Measurements from ENCODE around the gene TPPP. TPM values are rescaled to one million over a fixed set of nuclear protein-coding genes. Genes with fewer than 3 reads are reported as not detected.

The TPPP gene
- total and polyA plus RNA-seq, 2 experiments from 2014 or later, result 0.48 to 1.4 TPM

- H3K4me1 ChIP-seq (ENCODE audit: insufficient read depth), result no peaks in the 10 kb centered on the region
- no peak overlapping the region for H3K27ac ChIP-seq (ENCODE audit: low read depth)
- no peaks in the 10 kb centered on the region for H3F3A ChIP-seq (replicated peaks; ENCODE audit: low read depth)
- no peak overlapping the region for H3K27ac Mint-ChIP-seq
- TF ChIP-seq, protein P1, sequence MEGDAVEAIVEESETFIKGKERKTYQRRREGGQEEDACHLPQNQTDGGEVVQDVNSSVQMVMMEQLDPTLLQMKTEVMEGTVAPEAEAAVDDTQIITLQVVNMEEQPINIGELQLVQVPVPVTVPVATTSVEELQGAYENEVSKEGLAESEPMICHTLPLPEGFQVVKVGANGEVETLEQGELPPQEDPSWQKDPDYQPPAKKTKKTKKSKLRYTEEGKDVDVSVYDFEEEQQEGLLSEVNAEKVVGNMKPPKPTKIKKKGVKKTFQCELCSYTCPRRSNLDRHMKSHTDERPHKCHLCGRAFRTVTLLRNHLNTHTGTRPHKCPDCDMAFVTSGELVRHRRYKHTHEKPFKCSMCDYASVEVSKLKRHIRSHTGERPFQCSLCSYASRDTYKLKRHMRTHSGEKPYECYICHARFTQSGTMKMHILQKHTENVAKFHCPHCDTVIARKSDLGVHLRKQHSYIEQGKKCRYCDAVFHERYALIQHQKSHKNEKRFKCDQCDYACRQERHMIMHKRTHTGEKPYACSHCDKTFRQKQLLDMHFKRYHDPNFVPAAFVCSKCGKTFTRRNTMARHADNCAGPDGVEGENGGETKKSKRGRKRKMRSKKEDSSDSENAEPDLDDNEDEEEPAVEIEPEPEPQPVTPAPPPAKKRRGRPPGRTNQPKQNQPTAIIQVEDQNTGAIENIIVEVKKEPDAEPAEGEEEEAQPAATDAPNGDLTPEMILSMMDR (conservative IDR thresholded peaks at IDR 0.05; ENCODE audit: low read depth in 2 of 2), result no peak
- TF ChIP-seq CREB1 (CRISPR knock-in tag; IDR thresholded peaks at IDR 0.05; ENCODE audit: low read depth), result no peak
- no peak for TF ChIP-seq NANOG (IDR thresholded peaks at IDR 0.05; ENCODE audit: borderline replicate concordance)
- no peak for TF ChIP-seq ZNF462 (CRISPR knock-in tag; IDR thresholded peaks at IDR 0.05)
- TF ChIP-seq ZNF331 (CRISPR knock-in tag; IDR thresholded peaks at IDR 0.05; ENCODE audit: low read depth), result no peak
- no peak for TF ChIP-seq POLR2AphosphoS5 (IDR thresholded peaks at IDR 0.05; ENCODE audit: low read depth)
- TF ChIP-seq EZH2 (IDR thresholded peaks at IDR 0.05; ENCODE audit: low read depth, unreplicated experiment), result no peak
- no peak for TF ChIP-seq STAT1 (IDR thresholded peaks at IDR 0.05; ENCODE audit: unreplicated experiment)
- no peak for TF ChIP-seq EZH2phosphoT487 (IDR thresholded peaks at IDR 0.05; ENCODE audit: unreplicated experiment)
- TF ChIP-seq JUNB (IDR thresholded peaks at IDR 0.05; ENCODE audit: unreplicated experiment), result no peak
- no peak for TF ChIP-seq ETS1 (IDR thresholded peaks at IDR 0.05)
- TF ChIP-seq ZNF114 (CRISPR knock-in tag; IDR thresholded peaks at IDR 0.05), result no peak
- TF ChIP-seq, protein P2, sequence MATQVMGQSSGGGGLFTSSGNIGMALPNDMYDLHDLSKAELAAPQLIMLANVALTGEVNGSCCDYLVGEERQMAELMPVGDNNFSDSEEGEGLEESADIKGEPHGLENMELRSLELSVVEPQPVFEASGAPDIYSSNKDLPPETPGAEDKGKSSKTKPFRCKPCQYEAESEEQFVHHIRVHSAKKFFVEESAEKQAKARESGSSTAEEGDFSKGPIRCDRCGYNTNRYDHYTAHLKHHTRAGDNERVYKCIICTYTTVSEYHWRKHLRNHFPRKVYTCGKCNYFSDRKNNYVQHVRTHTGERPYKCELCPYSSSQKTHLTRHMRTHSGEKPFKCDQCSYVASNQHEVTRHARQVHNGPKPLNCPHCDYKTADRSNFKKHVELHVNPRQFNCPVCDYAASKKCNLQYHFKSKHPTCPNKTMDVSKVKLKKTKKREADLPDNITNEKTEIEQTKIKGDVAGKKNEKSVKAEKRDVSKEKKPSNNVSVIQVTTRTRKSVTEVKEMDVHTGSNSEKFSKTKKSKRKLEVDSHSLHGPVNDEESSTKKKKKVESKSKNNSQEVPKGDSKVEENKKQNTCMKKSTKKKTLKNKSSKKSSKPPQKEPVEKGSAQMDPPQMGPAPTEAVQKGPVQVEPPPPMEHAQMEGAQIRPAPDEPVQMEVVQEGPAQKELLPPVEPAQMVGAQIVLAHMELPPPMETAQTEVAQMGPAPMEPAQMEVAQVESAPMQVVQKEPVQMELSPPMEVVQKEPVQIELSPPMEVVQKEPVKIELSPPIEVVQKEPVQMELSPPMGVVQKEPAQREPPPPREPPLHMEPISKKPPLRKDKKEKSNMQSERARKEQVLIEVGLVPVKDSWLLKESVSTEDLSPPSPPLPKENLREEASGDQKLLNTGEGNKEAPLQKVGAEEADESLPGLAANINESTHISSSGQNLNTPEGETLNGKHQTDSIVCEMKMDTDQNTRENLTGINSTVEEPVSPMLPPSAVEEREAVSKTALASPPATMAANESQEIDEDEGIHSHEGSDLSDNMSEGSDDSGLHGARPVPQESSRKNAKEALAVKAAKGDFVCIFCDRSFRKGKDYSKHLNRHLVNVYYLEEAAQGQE (IDR thresholded peaks at IDR 0.05; ENCODE audit: unreplicated experiment), result no peak
- ATAC-seq, result no peak
- peaks cover 6% of the 10 kb centered on the region; the same call in 1 of the 2 replicates for H3K36me3 ChIP-seq (ENCODE audit: insufficient read depth)
- no peaks in the 10 kb centered on the region for H3K27me3 ChIP-seq (ENCODE audit: insufficient read depth)
- no peaks in the 10 kb centered on the region for H3K79me2 ChIP-seq (replicated peaks; ENCODE audit: insufficient read depth)
- peaks cover 54% of the 10 kb centered on the region for H3K36me3 Mint-ChIP-seq (ENCODE audit: low read depth)
- DNase-seq (ENCODE audit: low spot score), result no peak
- H3K4me2 ChIP-seq, result no peak overlapping the region
- H3K4me3 Mint-ChIP-seq, result no peak overlapping the region
- peaks cover 13% of the 10 kb centered on the region for H4K20me1 ChIP-seq (replicated peaks; ENCODE audit: insufficient read depth)
- peaks cover 5% of the 10 kb centered on the region for H3K27me3 Mint-ChIP-seq (ENCODE audit: insufficient read depth, low read depth, poor library complexity)
- no peaks in the 10 kb centered on the region for H3K9me2 ChIP-seq (ENCODE audit: insufficient read depth)
- H3K4me3 ChIP-seq, result no peak overlapping the region
- H3K9me3 Mint-ChIP-seq, result no peaks in the 10 kb centered on the region
- H2AFZ ChIP-seq, result no peak overlapping the region
- H3K4me1 Mint-ChIP-seq, result no peaks in the 10 kb centered on the region
Measured at GRCh38 chr5:636951-637350, 56.2 kb downstream of the TPPP start.

Measured in GM23338 (cell line).